Measurements from ENCODE around the gene KMT5C.

KMT5C gene

DNA sequence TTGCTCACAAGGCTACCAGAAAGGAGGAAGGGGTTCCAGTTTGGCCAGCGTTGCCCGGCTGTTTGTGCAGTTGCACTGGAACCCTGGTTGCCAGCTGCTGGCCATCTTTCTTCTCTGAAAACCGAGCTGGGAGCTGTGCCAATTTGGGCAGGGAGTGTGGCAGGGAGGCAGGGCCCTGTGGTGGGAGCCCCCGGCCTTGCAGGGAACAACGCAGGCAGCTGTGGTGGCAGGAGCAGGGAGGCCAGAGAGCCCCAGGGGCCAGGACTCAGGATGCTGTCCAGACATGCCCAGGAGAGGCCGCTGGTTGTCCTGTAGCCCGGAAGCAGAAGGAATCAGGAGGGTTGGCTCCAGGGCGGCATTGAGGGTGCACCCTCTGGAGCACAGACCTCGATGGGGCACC is 4.8 kb downstream of the KMT5C start:
- in situ Hi-C loops (cut with HindIII; ENCODE audit: low pct_ligation_motif_present, low pct_unique_long_range_greater_than_20kb, low sequenced_read_pairs): no loop called here

DNA sequence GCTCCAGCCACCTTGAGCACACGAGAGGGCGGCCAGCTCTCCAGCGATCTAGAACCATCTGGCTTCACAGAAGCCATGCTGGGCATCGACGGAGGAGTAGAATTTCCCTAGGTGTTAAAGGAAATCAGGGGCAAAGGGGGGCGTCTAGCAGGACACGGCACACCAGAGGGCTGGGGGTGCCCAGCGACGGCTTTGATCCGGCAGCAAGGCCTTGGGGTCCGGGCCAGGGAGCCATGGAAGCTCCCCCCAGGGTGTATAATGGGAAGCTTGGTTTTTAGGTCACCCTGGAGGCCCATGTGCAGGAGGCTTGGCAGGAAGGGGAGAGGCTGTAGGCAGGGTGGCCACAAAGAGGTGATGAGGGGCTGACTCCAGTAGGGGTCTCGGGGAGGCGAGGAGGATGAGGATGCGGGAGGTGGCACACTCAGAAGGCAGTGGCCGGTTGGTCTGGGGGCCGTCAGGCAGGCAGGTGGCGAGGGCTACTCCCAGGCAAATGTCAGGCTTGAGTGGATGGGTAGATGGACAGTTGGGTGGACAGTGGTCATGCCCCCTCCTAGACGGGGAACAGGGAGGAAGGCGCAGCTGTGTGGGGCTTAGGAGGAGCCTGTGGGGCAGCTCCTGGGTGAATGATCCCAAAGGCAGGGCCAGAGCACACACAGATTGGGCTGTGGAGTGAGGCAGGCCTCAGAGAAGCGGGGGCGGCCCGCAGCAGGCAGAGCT is 5.6 kb downstream of the KMT5C start:
- in situ Hi-C loops (cut with HindIII; ENCODE audit: low pct_ligation_motif_present, low pct_unique_long_range_greater_than_20kb, low sequenced_read_pairs): no loop called here
- DNase-seq: no peak

More for the DNA sequence above, 4.8 kb downstream of the KMT5C start:
- no peak for DNase-seq

DNA sequence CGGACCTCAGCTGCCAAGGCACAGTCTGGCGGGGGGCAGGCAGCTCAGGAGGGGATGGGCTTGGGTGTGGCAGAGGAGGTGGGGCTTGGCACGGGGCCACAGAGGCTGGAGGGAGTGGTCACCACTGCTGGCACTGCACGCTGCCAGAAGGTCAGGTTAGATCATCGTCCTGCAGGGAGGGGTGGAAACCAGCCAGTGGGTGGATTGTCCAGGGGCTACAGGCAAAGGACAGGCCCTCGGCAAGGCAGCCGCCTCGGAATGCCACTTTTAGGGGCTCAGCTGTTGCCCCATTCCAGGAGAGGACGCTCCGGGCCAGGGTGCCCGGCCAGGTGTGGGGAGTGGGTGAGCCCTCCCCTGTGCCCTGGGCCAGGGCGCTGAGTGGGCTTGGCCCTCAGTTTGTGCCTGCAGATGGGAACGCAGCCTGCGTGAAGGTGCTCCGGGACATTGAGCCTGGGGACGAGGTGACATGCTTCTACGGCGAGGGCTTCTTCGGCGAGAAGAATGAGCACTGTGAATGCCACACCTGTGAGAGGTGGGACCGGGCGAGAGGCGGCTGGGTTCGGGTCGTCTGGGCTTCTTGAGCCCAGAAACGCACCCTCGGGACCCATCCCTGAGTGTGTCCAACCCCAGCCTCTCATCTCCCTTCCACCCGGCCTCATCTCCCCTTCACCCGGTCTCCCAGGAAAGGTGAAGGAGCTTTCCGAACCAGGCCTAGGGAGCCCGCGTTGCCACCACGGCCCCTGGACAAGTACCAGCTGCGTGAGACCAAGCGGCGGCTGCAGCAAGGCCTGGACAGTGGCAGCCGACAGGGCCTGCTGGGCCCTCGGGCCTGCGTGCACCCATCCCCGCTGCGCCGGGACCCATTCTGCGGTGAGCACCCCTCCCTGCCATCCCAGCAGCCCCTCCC is 6.4 kb downstream of the KMT5C start:
- in situ Hi-C loops (cut with HindIII; ENCODE audit: low pct_ligation_motif_present, low pct_unique_long_range_greater_than_20kb, low sequenced_read_pairs): no loop called here
- no peak for DNase-seq

DNA sequence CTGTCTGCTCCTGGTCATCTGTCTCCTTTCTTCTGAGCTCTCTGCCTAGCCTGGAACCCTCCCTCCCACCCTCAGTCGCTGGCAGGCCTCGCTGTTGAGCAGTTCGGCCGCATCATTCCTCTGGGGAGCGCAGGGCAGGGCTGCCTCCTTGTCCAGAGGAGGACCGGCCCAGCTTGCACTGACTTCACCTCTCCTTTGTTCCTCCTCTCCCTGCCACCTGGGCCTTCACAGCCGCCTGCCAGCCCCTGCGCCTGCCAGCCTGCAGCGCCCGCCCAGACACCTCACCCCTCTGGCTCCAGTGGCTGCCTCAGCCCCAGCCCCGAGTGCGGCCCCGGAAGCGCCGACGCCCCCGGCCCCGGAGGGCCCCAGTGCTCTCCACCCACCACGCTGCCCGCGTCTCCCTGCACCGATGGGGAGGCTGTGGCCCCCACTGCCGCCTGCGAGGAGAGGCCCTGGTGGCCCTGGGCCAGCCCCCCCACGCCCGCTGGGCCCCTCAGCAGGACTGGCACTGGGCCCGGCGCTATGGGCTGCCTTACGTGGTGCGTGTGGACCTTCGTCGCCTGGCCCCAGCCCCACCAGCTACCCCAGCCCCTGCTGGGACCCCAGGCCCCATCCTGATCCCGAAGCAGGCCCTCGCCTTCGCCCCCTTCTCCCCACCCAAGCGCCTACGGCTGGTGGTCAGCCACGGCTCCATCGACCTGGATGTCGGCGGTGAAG is 7.2 kb downstream of the KMT5C start:
- in situ Hi-C loops (cut with HindIII; ENCODE audit: low pct_ligation_motif_present, low pct_unique_long_range_greater_than_20kb, low sequenced_read_pairs): no loop called here
- DNase-seq: no peak

- in situ Hi-C loops (cut with HindIII; ENCODE audit: low pct_ligation_motif_present, low pct_unique_long_range_greater_than_20kb, low sequenced_read_pairs): no loop called here
- no peak for DNase-seq
Observed at GRCh38 chr19:55347442-55348009, 7.8 kb downstream of the KMT5C start.

GRCh38 chr19:55348317-55349034 is 8.8 kb downstream of the KMT5C start:
- in situ Hi-C loops (cut with HindIII; ENCODE audit: low pct_ligation_motif_present, low pct_unique_long_range_greater_than_20kb, low sequenced_read_pairs): no loop called here
- DNase-seq: no peak

DNA sequence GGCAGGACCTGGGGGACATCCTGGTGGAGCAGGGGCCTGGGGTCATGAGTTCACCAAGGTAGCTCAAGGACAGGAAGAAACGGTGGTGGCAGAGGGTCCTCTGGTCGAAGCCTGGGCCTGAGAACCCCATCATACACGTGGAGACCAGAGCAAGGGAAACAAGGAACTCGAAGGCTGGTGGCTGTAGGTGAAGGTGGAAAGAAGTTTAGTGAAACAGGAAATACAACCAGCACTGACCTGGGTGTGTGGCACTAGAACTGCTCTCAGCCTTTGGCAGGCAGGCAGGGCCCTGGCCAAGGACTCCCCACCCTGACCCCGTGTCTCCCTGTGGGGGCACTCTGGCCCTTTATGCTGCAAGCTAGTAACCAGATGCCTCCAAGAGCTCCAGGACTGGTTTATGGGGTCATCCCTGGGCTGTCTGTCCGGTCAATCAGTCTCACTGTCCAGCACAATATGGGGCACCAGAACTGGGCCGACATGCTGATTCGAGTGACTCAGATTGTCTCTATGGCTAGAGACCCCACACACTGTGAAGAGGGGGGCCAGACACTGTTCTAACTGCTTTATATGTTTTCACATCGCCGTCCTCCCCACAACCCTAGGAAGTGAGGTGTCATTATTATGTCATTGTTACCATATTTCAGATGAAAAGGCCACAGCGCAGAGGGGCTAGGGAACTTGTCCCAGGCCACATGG is 11.1 kb downstream of the KMT5C start:
- in situ Hi-C loops (cut with HindIII; ENCODE audit: low pct_ligation_motif_present, low pct_unique_long_range_greater_than_20kb, low sequenced_read_pairs): no loop called here

DNA sequence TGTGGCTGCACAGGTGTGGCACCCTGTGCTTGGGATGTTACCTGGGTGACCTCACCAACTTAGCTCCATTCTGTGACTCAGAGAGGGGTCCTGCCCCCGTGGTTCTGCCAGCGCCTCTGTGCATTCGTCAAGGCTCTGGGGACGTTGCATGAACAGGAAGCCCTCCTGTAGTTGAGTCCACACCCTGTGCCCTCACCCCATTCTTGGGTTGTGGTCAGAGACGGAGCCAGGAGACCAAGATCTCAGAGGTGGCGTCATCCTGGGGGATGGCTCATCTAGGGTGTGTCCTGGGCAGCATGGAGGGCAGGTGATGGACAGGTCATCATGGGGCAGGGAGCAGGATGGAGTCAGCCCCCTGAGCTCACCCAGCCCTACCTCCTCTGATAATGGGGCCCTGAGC is 12.4 kb downstream of the KMT5C start:
- DNase-seq: no peak
- in situ Hi-C loops (cut with HindIII; ENCODE audit: low pct_ligation_motif_present, low pct_unique_long_range_greater_than_20kb, low sequenced_read_pairs): no loop called here

More for the DNA sequence above, 11.1 kb downstream of the KMT5C start:
- no peak for DNase-seq

DNA sequence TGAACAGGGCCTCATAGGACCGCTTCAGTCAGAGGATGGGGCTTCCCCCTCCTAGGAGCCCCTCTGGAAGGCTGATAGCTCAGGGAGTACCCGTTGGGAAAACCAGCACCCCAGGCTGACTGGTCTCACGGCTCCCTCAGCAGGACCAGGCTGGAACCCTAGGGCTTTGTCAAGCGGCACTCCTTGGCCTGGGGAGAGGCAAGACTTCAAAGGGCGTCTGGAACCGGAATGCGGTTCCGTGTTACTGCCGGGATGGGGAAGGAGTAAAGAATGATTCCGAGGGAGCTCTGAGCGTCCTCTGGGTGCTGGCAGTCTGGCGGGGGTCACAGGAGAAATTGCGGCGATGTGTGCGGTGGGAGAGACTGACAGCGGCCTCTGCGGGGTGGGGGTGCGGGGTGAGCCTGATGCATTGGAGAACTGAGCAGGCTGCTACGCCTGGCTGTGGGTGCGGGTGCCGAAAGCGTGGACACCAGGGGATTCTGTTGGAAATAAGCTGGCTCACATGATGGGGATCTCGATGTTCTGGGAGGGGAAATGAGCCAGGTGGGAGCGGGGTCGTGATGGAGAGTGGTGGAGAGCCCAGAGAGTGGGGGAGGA is 13.0 kb downstream of the KMT5C start:
- in situ Hi-C loops (cut with HindIII; ENCODE audit: low pct_ligation_motif_present, low pct_unique_long_range_greater_than_20kb, low sequenced_read_pairs): no loop called here
- DNase-seq: no peak

DNA sequence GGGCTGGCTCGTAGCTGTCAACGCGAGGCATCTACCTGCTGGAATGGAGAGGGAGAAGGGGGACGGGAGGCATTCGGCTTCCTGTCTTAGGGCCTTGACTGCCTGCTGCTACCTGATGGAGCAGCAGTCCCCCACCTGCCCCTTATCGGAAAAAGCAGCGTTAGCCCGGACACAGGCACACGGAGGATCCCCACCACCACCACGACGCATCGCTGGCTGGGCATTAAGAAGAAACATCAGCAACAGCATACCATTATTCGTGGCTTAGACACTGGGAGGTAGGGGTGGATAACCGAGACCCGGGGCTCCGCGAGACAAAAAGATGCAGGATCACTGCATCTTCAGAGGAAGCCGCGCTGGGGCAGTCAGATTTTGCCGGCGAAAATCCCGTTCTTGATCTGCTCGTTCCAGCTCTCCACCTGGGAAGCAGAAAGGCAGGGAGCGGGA is 13.7 kb downstream of the KMT5C start:
- in situ Hi-C loops (cut with HindIII; ENCODE audit: low pct_ligation_motif_present, low pct_unique_long_range_greater_than_20kb, low sequenced_read_pairs): no loop called here
- DNase-seq: no peak

GRCh38 chr19:55353803-55354697 is 14.4 kb downstream of the KMT5C start:
- peak; percentile 45 for DNase-seq
- in situ Hi-C loops (cut with HindIII; ENCODE audit: low pct_ligation_motif_present, low pct_unique_long_range_greater_than_20kb, low sequenced_read_pairs): no loop called here

DNA sequence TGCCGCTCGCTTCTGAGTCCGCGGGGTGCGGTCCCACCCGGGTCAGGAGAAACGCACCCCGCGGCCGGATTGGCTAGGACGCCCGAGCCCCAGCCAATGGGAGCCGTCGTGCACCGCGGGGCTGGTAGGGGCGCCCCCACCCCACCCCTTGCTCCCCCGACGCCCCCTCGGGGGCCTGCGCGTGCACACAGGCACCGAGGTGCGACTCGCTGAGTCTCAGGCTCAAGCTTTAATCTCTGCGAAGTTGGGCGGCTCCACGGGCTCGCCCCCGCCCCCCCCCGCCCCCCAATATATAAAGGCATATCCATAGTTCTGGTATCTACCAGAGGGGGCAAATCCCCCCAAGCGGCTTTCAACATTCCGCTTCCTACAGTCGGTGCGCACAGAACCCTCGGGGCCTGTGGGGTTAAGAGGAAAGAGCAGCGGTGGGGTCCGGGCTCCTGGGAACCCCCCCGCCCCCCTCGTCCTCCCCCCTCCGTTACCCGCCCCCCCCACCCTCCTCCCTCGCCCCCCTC is 15.1 kb downstream of the KMT5C start, which contains the start of gene COX6B2:
COX6B2 (minus strand) TSS at position 22 of the 515 bp plus-strand sequence. CDS start 198 bp downstream, outside the sequence.
- in situ Hi-C loops (cut with HindIII; ENCODE audit: low pct_ligation_motif_present, low pct_unique_long_range_greater_than_20kb, low sequenced_read_pairs): no loop called here
- no peak for DNase-seq

- no peak for DNase-seq
- in situ Hi-C loops (cut with HindIII; ENCODE audit: low pct_ligation_motif_present, low pct_unique_long_range_greater_than_20kb, low sequenced_read_pairs): no loop called here
Observed at GRCh38 chr19:55355213-55355821, 15.6 kb downstream of the KMT5C start.

- DNase-seq: no peak
- in situ Hi-C loops (cut with HindIII; ENCODE audit: low pct_ligation_motif_present, low pct_unique_long_range_greater_than_20kb, low sequenced_read_pairs): no loop called here
Observed at GRCh38 chr19:55358493-55358892, 18.8 kb downstream of the KMT5C start.

- no peak for DNase-seq
- in situ Hi-C loops (cut with HindIII; ENCODE audit: low pct_ligation_motif_present, low pct_unique_long_range_greater_than_20kb, low sequenced_read_pairs): no loop called here
Observed at GRCh38 chr19:55358943-55359908, 19.6 kb downstream of the KMT5C start.
